Cardiac muscle cell (in vitro differentiated cells and primary cell): Measurements from ENCODE around the gene BAIAP3. TPM values are rescaled to one million over a fixed set of nuclear protein-coding genes. Genes with fewer than 3 reads are reported as not detected.

Source experiments
- DNase-seq, 2 donors: peaks; one replicate each; pipeline versions ENCODE4 v3.0.0 to v3.0.0-alpha.2; 2010 to 2017; ENCODE audit warnings: low read depth in 1 of 2, low spot score in 1 of 2
- H3K27ac ChIP-seq: fragments of 200-600 bp; sonication (generic); 2 replicates; pipeline ENCODE4 v1.5.1; 2016
- H3K27me3 ChIP-seq: fragments of 200-600 bp; sonication (generic); 2 replicates; pipeline ENCODE4 v1.6.0; 2016; ENCODE audit warnings: control low read depth
- H3K36me3 ChIP-seq: fragments of 200-600 bp; sonication (generic); 2 replicates; pipeline ENCODE4 v1.5.1; 2016; ENCODE audit warnings: control low read depth
- H3K4me1 ChIP-seq: fragments of 200-600 bp; sonication (generic); 2 replicates; pipeline ENCODE4 v1.8.1; 2017; ENCODE audit warnings: low read depth, mild to moderate bottlenecking, mixed run types
- H3K4me3 ChIP-seq: fragments of 200-600 bp; sonication (generic); 2 replicates; pipeline ENCODE4 v1.5.1; 2016; ENCODE audit warnings: mild to moderate bottlenecking
- H3K9me3 ChIP-seq: fragments of 200-600 bp; sonication (generic); 2 replicates; pipeline ENCODE4 v1.5.1; 2017; ENCODE audit warnings: low read depth, mild to moderate bottlenecking, control low read depth
- polyA plus RNA-seq: library from polyadenylated mRNA; unstranded; fragments of >200 nt; fragmentation: Nextera tagmentation; extraction: Ambion mirVana; gene quantifications from 2 replicates; pipeline ENCODE4 v1.2.1, GENCODE V29; 2016
- total RNA-seq: library from RNA; depleted of rRNA; stranded (reverse); fragments of >200 nt; gene quantifications from 2 replicates; pipeline ENCODE4 v1.2.3, GENCODE V29; 2016
- TF ChIP-seq, protein P1 (sequence below): IDR thresholded peaks from 2 replicates; pipeline ENCODE4 v1.5.1; 2012; ENCODE audit warnings: low read depth, mild to moderate bottlenecking, low read length

Gene BAIAP3
- total and polyA plus RNA-seq, 2 experiments from 2014 or later = 7.4 to 7.7 TPM

DNA sequence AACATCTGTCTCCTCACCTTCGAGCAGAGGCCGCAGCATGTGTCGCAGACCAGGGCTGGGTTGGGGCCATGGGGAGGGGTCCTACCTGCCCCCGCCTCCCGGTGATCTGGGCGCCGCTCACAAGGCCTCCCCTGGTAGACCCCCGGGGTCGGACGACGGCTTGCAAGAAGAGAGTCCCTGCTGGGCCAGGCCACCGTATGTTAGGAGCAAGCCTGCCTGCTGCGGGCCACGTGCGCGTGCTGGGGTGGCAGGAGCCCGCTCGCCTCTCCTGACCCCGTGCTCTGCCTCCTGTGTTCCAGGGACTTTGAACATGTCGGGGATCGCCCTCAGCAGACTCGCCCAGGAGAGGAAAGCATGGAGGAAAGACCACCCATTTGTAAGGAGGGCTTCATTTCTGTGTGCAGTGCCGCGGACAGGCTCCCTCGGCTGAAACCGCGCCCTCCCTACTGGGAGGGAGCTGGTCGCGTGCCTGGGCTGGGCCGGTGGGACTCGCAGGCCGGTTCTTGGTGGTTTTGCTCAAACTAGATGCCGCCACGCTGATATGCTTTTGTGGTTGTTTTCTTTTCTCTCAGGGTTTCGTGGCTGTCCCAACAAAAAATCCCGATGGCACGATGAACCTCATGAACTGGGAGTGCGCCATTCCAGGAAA, 19.6 kb upstream of the BAIAP3 start:
- H3K27ac ChIP-seq = no peak overlapping the region
- peaks cover 41% of the 10 kb centered on the region for H3K36me3 ChIP-seq
- H3K4me1 ChIP-seq = peaks cover 16% of the 10 kb centered on the region
- TF ChIP-seq, protein P1, sequence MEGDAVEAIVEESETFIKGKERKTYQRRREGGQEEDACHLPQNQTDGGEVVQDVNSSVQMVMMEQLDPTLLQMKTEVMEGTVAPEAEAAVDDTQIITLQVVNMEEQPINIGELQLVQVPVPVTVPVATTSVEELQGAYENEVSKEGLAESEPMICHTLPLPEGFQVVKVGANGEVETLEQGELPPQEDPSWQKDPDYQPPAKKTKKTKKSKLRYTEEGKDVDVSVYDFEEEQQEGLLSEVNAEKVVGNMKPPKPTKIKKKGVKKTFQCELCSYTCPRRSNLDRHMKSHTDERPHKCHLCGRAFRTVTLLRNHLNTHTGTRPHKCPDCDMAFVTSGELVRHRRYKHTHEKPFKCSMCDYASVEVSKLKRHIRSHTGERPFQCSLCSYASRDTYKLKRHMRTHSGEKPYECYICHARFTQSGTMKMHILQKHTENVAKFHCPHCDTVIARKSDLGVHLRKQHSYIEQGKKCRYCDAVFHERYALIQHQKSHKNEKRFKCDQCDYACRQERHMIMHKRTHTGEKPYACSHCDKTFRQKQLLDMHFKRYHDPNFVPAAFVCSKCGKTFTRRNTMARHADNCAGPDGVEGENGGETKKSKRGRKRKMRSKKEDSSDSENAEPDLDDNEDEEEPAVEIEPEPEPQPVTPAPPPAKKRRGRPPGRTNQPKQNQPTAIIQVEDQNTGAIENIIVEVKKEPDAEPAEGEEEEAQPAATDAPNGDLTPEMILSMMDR = no peak
- no peaks in the 10 kb centered on the region for H3K27me3 ChIP-seq
- H3K9me3 ChIP-seq = no peaks in the 10 kb centered on the region
- no peak for DNase-seq
- no peak overlapping the region for H3K4me3 ChIP-seq

DNA sequence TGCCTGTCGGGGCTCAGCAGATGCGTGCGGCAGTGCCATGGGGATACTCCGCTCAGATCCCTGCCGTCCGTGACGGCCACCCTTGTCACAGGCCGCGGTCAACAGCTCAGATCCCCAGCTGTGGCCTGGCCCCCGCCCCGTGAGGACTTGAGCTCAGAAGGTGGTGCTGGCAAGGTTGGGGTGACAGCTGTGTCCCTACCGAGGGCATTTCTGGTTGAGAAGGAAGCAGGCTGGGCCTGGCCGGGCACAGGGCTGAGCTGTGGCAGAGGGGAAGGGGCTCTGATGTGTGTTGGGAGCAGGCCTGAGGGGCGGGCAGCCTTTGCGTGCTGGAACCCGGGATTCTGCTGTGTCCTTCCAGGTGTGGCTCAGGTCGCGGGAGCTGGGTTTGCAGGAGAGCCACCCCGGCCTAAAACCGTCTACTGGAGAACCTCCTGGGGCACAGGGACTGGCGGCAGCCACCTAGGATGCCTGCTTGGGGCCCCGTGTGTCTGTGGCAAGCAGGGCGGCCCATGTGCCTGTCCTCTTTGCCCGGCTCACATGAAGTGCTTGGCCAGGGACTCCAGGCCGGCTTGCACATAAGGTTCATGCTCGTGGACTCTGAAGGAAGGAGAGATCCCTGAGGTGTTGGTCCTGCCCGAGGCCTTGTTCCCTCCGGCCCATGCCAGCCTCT, 18.9 kb upstream of the BAIAP3 start:
- DNase-seq = no peak
- TF ChIP-seq, protein P1 = no peak
- peaks cover 48% of the 10 kb centered on the region for H3K36me3 ChIP-seq

DNA sequence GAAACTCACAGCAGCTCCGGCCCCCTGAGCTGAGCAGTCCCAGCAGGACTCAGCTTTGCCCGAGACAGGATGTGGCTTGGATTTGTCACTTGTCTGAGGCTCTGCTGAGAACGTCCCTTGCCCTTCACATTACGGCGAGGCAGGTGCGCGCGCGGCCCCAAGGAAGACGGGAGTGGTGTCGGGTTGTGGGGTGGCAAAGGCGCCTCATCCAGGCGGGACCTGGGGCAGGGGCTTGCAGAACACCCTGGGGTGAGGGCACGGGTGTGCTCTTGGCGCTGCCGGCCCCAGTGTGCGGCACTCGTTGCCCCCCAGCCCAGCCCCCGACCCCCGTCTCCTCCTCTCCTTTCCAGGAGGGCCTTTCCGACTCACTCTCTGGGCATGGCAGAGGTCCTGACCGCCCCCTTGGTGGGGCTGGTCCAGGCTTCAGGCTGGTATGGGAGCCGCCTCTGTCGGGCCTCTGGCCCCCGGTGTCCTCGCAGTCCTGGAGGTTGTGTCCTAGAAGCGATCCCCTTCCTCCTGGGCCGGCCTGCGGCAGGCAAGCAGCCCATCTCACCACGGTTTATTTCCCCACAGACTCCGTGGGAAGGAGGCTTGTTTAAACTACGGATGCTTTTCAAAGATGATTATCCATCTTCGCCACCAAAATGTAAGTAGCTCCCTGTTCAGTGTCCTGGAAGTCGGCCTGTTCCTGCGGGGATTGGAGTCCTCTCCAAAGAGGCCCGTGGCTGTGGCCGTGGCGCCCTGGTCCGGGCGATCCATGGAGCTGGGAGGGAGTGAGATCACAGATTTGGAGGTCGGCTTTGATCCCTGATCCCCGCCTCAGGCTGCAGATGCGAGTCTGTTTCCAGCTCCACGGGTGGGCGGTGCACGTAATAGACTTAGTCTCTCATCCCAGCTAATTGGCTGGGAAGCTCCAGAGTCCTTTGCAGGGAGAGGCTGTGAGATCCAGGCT, 18.1 kb upstream of the BAIAP3 start:
- no peaks in the 10 kb centered on the region for H3K27me3 ChIP-seq
- TF ChIP-seq, protein P1 = no peak
- peaks cover 56% of the 10 kb centered on the region for H3K36me3 ChIP-seq

More for the DNA sequence above, 18.9 kb upstream of the BAIAP3 start:
- Histone ChIP-seq H3K9me3 (no peaks in the 10 kb centered on the region), H3K27me3 (no peaks in the 10 kb centered on the region), H3K4me1 (peaks cover 16% of the 10 kb centered on the region), H3K27ac (no peak overlapping the region), H3K4me3 (no peak overlapping the region)

DNA sequence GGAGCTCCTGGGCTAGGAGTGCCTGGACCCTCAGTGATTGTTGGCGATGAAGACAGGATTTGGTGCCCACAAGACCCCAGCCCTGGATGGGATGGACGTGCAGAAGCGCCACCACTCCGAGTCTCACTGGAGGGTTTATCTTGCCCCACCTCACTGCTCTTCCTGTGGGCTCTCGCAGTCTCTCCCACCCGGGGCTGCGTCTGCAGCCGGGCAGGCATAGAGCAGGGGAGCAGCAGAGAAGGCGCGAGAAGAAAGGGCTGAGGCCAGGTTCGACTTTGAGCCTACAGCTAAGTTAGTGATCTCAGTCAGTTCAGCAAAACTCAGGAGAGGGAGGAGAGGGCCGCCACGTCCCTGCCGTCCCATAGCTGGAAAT, 17.4 kb upstream of the BAIAP3 start:
- Histone ChIP-seq H3K4me1 (peaks cover 12% of the 10 kb centered on the region), H3K4me3 (no peak overlapping the region), H3K27ac (no peak overlapping the region), H3K36me3 (peaks cover 57% of the 10 kb centered on the region), H3K9me3 (no peaks in the 10 kb centered on the region), H3K27me3 (no peaks in the 10 kb centered on the region)
- no peak for DNase-seq
- TF ChIP-seq, protein P1 = no peak

More for the DNA sequence above, 18.1 kb upstream of the BAIAP3 start:
- H3K4me3 ChIP-seq = no peak overlapping the region
- DNase-seq = no peak
- H3K4me1 ChIP-seq = peaks cover 16% of the 10 kb centered on the region
- no peaks in the 10 kb centered on the region for H3K9me3 ChIP-seq
- no peak overlapping the region for H3K27ac ChIP-seq

DNA sequence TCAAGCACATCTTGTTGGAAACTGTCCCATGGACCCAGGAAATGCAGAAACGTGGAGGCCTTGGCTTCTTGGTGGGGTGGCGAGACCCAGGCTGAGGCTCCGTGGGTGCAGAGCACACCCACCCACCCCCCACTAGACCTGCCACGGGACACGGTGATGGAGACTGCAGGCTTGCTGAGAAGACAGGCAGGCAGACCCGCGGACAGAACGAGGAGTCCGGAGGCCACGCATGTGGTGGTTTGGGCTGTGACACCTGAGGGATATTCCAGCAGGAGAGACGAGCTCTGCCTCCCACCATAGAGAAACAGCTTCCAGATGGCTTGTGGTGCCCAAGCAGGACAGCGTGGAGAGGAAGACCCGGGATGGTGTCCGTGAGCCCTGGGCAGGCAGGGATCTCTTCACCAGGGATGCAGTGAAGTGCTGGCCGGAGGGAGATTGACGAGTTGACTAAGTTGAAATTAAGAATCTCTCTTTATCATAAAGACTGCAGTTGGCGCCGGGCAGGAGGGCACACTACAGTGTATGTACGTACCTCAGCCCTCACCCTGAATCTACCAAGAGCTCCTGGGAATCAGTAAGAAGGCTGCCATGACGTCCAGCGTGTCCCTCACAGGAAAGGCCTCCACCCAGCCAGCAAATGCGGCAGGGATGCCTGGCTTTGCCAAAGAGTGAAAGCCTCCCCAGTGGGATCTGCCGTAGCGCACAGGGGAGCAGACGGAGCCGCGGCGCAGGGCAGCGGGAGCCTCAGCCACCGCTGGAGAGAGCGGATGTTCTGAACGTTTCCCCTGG, 15.8 kb upstream of the BAIAP3 start:
- TF ChIP-seq, protein P1 = no peak
- Histone ChIP-seq H3K4me3 (no peak overlapping the region), H3K36me3 (peaks cover 57% of the 10 kb centered on the region), H3K27me3 (no peaks in the 10 kb centered on the region), H3K27ac (no peak overlapping the region), H3K4me1 (no peaks in the 10 kb centered on the region), H3K9me3 (no peaks in the 10 kb centered on the region)
- no peak for DNase-seq
